Measurements from ENCODE around the gene DDX54.

The DDX54 gene

GRCh38 chr12:113174461-113175384, 10.6 kb downstream of the DDX54 start:
- no peak overlapping the region for H3K4me3 ChIP-seq (ENCODE audit: low read depth, low read length)
- DNase-seq (ENCODE audit: low read depth) = no peak
- peak; percentile 91 for TF ChIP-seq CTCF (IDR thresholded peaks at IDR 0.05; ENCODE audit: control insufficient read depth, extremely low read depth, insufficient read depth)

- no peak for TF ChIP-seq CTCF (IDR thresholded peaks at IDR 0.05; ENCODE audit: control insufficient read depth, extremely low read depth, insufficient read depth)
- H3K4me3 ChIP-seq (ENCODE audit: low read depth, low read length) = no peak overlapping the region
- no peak for DNase-seq (ENCODE audit: low read depth)
Measured at GRCh38 chr12:113173081-113173698, 12.1 kb downstream of the DDX54 start.

GRCh38 chr12:113172185-113172584, 13.1 kb downstream of the DDX54 start:
- TF ChIP-seq CTCF (IDR thresholded peaks at IDR 0.05; ENCODE audit: control insufficient read depth, extremely low read depth, insufficient read depth) = no peak
- no peak for DNase-seq (ENCODE audit: low read depth)
- no peak overlapping the region for H3K4me3 ChIP-seq (ENCODE audit: low read depth, low read length)

- no peak overlapping the region for H3K4me3 ChIP-seq (ENCODE audit: low read depth, low read length)
- DNase-seq (ENCODE audit: low read depth) = no peak
- TF ChIP-seq CTCF (IDR thresholded peaks at IDR 0.05; ENCODE audit: control insufficient read depth, extremely low read depth, insufficient read depth) = no peak
Measured at GRCh38 chr12:113171543-113171942, 13.7 kb downstream of the DDX54 start.

- no peak for DNase-seq (ENCODE audit: low read depth)
- H3K4me3 ChIP-seq (ENCODE audit: low read depth, low read length) = no peak overlapping the region
- no peak for TF ChIP-seq CTCF (IDR thresholded peaks at IDR 0.05; ENCODE audit: control insufficient read depth, extremely low read depth, insufficient read depth)
Measured at GRCh38 chr12:113170926-113171325, 14.4 kb downstream of the DDX54 start.

- no peak for TF ChIP-seq CTCF (IDR thresholded peaks at IDR 0.05; ENCODE audit: control insufficient read depth, extremely low read depth, insufficient read depth)
- no peak overlapping the region for H3K4me3 ChIP-seq (ENCODE audit: low read depth, low read length)
- no peak for DNase-seq (ENCODE audit: low read depth)
Measured at GRCh38 chr12:113170457-113170856, 14.8 kb downstream of the DDX54 start.

All from LNCaP clone FGC (cell line).